ENCODE results near the gene MXD4.
"Not testable (repeated sequence)": the region's sequence is repeated elsewhere in the genome, so short reads cannot be mapped to it uniquely, and the experiment has no call there.

MXD4 gene

GRCh38 chr4:2275044-2275397 is 13.1 kb upstream of the MXD4 start:
- ATAC-seq, DNase-seq: not testable (repeated sequence)

GRCh38 chr4:2274320-2275043 is 12.6 kb upstream of the MXD4 start:
- DNase-seq: no peak
- no peak for ATAC-seq

- DNase-seq (no peak), ATAC-seq (no peak)
Observed at GRCh38 chr4:2273657-2274319, 11.9 kb upstream of the MXD4 start.

GRCh38 chr4:2273221-2273620 is 11.3 kb upstream of the MXD4 start:
- no peak for DNase-seq
- no peak for ATAC-seq

GRCh38 chr4:2272828-2273120 is 10.9 kb upstream of the MXD4 start:
- ATAC-seq: no peak
- no peak for DNase-seq

GRCh38 chr4:2272026-2272827 is 10.3 kb upstream of the MXD4 start:
- no peak for ATAC-seq
- DNase-seq: no peak

GRCh38 chr4:2271279-2272025 is 9.5 kb upstream of the MXD4 start:
- ATAC-seq (no peak), DNase-seq (no peak)

- no peak for DNase-seq
- no peak for ATAC-seq
Observed at GRCh38 chr4:2270341-2271165, 8.6 kb upstream of the MXD4 start.

- DNase-seq: no peak
Observed at GRCh38 chr4:2269618-2270163, 7.8 kb upstream of the MXD4 start.

GRCh38 chr4:2269206-2269531 is 7.3 kb upstream of the MXD4 start:
- ATAC-seq (no peak), DNase-seq (no peak)

More at GRCh38 chr4:2269618-2270163, 7.8 kb upstream of the MXD4 start:
- ATAC-seq: no peak

- DNase-seq: no peak
- ATAC-seq: no peak
Observed at GRCh38 chr4:2268357-2269205, 6.7 kb upstream of the MXD4 start.

- ATAC-seq (no peak), DNase-seq (no peak)
Observed at GRCh38 chr4:2267841-2268240, 5.9 kb upstream of the MXD4 start.

- no peak for ATAC-seq
Observed at GRCh38 chr4:2267320-2267811, 5.5 kb upstream of the MXD4 start.

GRCh38 chr4:2266821-2267220 is 4.9 kb upstream of the MXD4 start:
- DNase-seq (no peak), ATAC-seq (no peak)

More at GRCh38 chr4:2267320-2267811, 5.5 kb upstream of the MXD4 start:
- no peak for DNase-seq

- no peak for DNase-seq
- ATAC-seq: no peak
Observed at GRCh38 chr4:2266181-2266580, 4.3 kb upstream of the MXD4 start.

- no peak for DNase-seq
- no peak for ATAC-seq
Observed at GRCh38 chr4:2265113-2266110, 3.5 kb upstream of the MXD4 start.

GRCh38 chr4:2264481-2265041 is 2.7 kb upstream of the MXD4 start:
- DNase-seq (no peak), ATAC-seq (no peak)

- DNase-seq: no peak
- ATAC-seq: no peak
Observed at GRCh38 chr4:2263926-2264321, 2.0 kb upstream of the MXD4 start.

- DNase-seq (no peak), ATAC-seq (no peak)
Observed at GRCh38 chr4:2262944-2263250, 988 bp upstream of the MXD4 start.
